Endometrial microvascular endothelial cells (primary cell): ENCODE results near the gene RFX3. TPM values are rescaled to one million over a fixed set of nuclear protein-coding genes. Genes with fewer than 3 reads are reported as not detected.

Experiments
- in situ Hi-C: cut with HindIII; loops from 2 replicates; pipeline ENCODE4 v1.10.0; 2017; ENCODE audit warnings: low sequenced_read_pairs, low pct_unique_long_range_greater_than_20kb; ENCODE audit errors: inconsistent ontology term
- total RNA-seq: library from RNA; depleted of rRNA; stranded (reverse); fragments of >200 nt; gene quantifications from one replicate; pipeline ENCODE4 v1.2.3, GENCODE V29; 2015; ENCODE audit errors: inconsistent ontology term

RFX3 gene
- total RNA-seq, 1 donor from 2014 or later = 1.3 TPM

- in situ Hi-C loops = no loop called here
These were observed 34.4 kb downstream of the RFX3 start for GRCh38 chr9:3491450-3491849.

DNA sequence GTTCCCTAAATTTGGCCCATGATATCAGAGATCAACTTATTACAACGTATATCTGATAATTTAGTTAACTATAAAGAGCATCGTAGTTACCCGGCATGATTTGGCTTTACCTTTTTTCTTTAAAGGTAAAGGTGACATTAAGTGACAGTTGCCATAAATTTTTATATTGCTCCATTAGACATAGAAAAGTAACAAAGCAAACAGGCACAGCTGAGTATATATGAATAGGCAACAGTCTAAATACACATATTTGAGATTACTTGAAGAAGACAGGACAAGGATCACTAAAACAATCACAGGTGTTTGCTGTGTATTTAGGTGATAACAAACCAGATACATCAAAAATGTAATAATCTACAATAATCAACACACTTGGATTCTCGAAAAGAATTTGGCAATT is 34.8 kb downstream of the RFX3 start:
- in situ Hi-C loops = no loop called here

GRCh38 chr9:3482578-3482977 is 43.2 kb downstream of the RFX3 start:
- in situ Hi-C loops = no loop called here

DNA sequence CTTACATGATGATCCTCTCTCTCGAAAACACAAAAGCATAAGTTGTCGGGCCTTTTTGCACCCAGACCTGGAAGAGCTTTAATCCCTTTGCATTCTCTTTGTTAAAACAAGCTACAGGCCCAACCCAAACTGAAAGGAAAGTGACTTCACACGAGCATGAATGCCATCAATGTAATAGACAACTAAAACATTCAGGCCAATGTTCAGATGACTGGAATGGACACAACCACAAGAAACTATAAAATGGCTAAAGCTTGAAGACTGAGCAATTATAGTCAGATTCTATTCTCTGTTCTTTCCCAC is 45.5 kb downstream of the RFX3 start:
- in situ Hi-C loops = no loop called here

GRCh38 chr9:3479514-3480352 is 46.1 kb downstream of the RFX3 start:
- in situ Hi-C loops = no loop called here

- in situ Hi-C loops = no loop called here
These were observed 47.2 kb downstream of the RFX3 start for GRCh38 chr9:3478549-3478953.

- in situ Hi-C loops = no loop called here
These were observed 48.5 kb downstream of the RFX3 start for GRCh38 chr9:3477236-3477834.

- in situ Hi-C loops = no loop called here
These were observed 50.3 kb downstream of the RFX3 start for GRCh38 chr9:3475300-3476020.

GRCh38 chr9:3474821-3475220 is 51.0 kb downstream of the RFX3 start:
- in situ Hi-C loops = no loop called here

- in situ Hi-C loops = no loop called here
These were observed 52.4 kb downstream of the RFX3 start for GRCh38 chr9:3473405-3473804.

DNA sequence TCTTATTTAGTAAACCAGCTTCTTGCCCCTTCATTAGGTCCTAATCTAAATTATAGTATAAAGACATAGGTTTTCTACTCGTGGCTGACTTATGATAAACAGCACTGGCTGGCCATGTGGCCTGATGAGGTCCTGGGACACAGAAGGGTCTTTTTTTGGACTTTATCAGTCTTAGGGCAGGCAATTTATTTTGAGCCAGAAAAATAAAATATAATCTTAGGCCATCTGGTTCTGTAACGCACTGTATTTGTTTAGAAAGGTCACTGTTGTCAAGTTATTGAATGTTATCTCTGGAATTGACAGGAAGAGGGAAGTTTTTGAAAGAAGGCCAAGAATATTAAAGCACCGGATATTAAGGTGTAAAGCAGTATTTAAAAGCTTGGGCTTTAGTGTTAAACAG is 53.9 kb downstream of the RFX3 start:
- in situ Hi-C loops = no loop called here

DNA sequence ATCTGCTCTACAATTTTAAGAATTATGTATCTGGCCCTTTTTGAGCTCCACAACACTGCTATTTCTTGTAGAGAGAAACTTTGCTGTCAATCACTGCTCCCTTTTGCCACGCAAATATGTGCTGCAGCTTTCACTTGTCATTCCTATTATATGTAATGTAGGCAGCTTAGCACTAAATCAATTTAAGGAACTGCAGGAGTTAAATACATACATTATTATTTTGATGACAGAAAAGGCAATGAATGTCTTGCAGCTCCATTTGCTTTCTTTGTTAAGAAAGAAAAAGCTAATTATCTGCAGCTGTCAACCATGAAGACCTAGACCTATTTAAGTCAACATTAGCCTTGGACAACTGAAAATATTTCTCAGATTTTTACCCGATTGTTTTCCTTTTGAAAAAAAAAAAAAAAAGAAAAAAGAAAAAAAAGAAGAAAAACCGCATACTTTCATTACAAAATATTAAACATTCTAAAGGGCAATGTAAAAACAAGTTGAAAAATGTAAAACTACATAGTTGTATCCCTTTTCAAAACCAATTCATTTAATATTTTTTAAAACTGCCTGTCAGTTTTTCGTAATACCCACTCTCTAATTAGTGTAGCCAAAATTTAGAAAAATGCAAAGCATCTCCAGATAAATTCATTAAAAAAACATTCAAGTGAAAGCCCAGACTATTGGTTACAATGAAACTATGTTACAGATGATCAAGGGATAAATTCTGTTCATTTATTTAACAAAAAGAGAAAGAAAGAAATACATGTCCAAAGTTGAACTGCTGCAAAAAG is 57.2 kb downstream of the RFX3 start:
- in situ Hi-C loops = no loop called here

GRCh38 chr9:3467593-3468219 is 58.1 kb downstream of the RFX3 start:
- in situ Hi-C loops = no loop called here

DNA sequence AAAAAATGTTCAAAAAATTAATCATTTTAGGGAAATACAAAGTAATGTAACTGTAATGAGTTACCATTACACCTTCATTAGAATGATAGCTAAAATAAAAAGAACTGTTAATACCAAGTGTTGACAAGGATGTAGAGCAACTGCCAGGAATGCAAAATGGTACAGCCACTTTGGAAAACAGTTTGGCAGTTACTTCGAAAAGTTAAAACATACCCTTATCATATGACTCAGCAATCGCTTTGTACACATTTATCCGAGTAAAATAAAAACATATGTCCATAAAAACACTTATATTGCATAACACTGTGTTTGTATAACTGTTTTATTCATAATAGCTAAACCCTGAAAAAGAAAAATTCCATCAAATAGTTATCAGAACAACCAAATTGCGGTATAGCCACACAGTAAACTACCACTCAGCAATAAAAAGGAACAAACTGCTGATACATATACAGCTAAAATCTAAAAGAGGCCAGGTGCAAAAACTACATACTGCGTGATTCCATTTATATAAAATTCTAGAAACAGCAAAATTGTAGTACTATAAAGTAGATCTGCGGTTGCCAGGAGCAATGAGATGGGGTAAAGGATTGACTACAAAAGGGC is 61.7 kb downstream of the RFX3 start:
- in situ Hi-C loops = no loop called here

DNA sequence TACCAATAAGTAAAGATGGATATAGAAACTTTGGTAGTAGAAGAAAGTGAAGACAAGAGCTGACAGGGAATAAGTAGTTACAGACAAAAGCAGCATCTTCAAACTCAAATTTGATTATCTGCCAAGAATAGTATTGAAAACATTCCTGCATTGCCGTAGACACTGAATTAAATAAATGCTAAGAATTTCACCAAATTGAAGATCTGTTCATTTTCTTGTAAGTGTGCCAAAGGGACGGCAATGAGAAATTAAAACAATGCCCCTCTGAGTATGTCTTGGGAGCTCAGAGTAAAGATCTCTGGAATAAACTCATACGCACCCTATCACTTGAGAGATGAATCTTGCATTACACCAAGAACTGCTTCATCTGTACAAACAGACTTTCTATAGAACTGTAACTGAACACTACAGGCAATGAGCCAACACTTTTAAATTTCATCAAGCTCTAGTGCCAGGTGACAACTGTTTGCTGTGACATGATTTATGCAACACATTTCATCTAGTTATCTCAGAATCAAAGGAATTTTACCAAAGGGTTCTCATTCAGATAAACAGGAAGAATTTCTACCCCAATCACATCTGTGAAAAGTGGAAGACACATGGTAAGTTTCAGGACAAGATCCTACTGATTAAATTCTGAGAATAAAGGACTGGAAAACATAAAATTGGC is 66.9 kb downstream of the RFX3 start:
- in situ Hi-C loops = no loop called here

- in situ Hi-C loops = no loop called here
These were observed 68.6 kb downstream of the RFX3 start for GRCh38 chr9:3457175-3457574.

DNA sequence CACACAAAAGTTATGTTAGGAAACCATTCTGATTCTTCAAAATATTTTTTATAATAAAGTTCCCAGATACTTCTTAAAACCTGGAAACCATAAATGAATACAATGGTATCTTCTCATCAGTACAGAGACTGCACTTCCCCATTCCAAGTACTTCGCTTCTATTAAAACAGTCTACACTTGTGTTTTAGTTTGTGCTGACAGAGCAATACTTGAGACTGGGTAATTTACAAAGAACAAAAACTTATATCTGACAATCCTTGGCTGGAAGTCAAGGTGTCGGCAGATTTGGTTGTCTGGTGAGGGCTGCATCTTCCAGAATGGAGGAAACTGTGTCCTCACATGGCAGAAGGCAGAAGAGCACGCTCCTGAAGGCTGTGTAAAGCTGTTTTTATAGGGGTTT is 70.1 kb downstream of the RFX3 start:
- in situ Hi-C loops = no loop called here

DNA sequence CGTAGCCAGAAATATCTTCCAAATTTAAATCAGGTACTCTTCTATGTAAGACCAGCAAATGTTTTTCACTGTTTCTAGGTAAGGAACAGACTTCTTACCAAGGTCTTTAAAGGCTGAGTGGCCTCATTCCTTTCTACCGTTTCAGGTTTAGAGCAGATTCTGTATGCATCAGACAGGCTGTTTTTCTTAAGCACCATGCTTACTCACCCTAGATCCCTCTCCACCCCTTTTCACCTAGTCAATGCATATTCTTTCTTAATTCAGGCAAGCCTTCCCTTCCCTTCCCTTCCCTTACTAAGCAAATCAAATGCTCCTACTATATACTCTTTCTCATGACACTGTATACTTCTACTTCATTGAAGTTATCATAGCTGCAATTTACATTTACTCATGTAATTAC is 70.7 kb downstream of the RFX3 start:
- in situ Hi-C loops = no loop called here
